IPS-NIHi7 (cell line): ENCODE measurements around the gene UBE2G2.

ENCODE experiments used
- DNase-seq: peaks from one replicate; pipeline ENCODE4 v3.0.0; 2012; ENCODE audit warnings: mixed read lengths; ENCODE audit errors: extremely low spot score

UBE2G2 gene

DNA sequence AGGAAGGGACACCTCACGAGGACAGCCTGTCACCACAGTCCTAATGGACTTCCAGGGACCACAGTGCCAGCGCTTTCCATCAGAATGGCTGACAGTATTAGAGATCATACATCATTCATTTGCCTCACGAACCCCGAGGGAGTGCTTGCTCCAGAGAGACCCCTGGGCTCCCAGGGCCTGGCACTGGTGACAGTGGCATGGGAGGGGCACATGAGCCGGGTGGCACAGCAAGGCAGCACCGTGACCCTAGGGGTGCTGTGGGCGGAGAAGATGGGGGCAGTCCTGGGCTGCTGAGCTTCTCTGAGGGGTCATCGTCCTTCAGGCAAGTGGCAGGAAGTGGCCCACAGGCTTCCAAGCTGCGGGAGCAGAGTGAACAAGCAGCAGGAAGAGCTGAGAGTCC is 73.9 kb downstream of the UBE2G2 start:
- peak; percentile 6 for DNase-seq

DNA sequence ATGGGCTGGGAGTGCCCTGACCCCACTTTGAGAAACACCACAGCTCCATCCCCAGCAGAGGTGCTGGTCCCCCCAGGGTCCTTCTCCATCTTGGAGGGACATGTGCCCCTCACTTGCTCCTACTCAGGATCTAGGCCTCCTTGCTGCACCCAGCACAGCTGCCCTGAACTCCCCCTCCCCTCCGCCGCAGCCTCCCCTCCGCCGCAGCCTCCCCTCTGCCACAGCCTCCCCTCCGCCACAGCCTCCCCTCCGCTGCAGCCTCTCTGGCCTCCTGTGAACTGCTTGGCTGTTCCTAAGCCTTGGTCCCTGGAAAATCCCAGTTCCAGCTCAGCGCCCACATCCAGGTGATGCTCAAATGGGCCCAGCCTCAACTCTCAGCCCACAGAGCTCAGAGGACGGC is 74.3 kb downstream of the UBE2G2 start:
- DNase-seq = no peak

DNA sequence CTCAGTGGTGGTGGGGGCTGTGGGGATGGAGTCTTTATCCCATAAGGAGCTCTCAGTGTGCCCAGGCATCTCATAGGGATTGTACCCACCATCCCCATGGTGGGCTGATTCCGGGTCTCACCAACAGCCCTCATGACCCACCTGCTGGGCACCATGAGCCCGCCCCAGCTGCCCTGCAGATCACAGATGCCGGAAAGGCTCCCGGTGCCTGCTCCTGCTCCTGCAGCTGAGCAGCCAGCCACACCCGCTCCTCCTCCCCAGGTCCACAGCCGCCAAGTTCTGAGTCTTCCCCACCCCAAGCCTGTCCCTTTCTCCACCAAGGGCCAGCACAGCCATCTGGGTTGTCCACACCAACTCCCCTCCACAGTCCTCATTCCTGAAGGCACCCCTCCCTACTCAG is 74.8 kb downstream of the UBE2G2 start:
- DNase-seq = no peak

DNA sequence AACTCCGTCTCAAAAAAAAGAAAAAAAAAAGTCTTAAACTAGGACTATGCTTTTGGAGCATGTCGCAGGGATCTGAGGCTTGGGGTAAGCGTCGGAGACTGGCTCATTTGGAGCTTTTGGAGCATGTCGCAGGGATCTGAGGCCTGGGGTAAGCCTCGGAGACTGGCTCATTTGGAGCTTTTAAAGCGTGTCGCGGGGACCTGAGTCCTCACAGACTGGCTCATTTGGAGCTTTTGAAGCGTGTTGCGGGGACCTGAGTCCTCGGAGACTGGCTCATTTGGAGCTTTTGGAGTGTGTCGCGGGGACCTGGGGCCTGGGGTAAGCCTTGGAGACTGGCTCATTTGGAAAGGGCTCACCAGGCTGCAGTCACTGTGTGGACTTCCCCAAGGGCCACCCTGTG is 76.7 kb downstream of the UBE2G2 start:
- no peak for DNase-seq

DNA sequence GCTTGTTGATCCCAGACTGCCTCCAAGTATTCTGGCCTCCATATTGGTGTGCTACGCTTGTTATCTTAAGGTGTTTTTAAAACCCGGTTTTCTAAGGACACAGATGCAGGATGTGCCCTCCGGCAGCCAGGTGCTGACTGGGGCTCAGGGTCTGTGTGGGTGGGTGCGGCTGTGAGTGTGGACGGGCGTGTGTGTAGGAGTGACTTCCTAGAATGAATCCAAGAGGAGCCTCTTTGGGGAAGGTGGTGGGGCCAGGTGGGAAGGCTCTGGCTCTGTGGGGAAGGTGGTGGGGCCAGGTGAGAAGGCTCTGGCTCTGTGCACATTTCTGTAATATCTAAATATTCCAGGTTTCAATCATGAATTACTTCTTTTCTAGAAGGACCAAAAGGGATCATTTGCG is 77.4 kb downstream of the UBE2G2 start:
- no peak for DNase-seq

- DNase-seq = no peak
These were observed 78.2 kb downstream of the UBE2G2 start for GRCh38 chr21:44723177-44724131.

DNA sequence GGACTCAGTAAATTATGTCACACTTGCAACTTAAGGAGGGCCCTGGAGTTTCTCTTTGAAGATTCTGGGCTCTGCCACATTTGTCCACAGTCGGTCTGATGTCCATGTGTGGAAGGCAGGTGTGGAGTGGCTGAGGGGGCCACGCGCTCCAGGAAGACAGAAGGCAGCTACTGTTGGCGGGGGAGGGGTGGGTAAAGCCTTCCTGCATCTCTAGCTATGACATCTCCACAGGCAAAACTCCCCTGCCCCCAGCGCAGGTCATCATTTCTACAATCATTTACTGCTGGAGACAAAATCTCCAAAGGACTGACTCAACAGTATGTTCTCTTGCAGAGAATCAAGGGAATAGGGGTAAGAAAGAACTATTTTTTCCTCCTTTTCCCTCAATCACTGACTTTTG is 78.9 kb downstream of the UBE2G2 start:
- DNase-seq = no peak

DNA sequence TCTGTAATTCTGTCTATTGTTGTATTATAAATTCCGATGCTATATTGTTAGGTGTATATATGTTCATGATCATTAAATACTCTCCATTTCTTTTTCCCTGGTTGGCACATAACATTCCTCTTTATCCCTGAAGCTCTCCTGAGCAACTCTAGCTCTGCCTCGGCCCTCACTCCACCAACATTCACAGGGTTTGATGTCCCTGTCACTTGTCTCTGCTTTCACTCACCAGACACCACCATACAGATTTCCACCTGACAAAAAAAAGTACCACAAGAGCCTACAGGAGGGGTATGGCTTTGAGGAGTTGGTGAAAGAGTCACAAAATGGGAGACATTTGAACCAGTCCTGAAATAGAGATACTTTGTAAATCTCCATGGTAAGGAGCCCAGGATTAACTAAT is 81.5 kb downstream of the UBE2G2 start:
- no peak for DNase-seq
